CD4-positive, CD25-positive, alpha-beta regulatory T cell (primary cell): ENCODE data around the gene MYO1E. TPM values are rescaled to one million over a fixed set of nuclear protein-coding genes. Genes with fewer than 3 reads are reported as not detected.

Experiments
- ATAC-seq, 2 donors: fragments of 150-1000 bp; cut with Tn5 transposase; one replicate each; pipeline ENCODE4 v1.10.0; 2021; ENCODE audit warnings: low read depth in 2 of 2, moderate number of reproducible peaks in 2 of 2, moderate library complexity in 1 of 2
- DNase-seq, 3 donors: peaks; one replicate each; pipeline versions ENCODE4 v3.0.0 to v3.0.0-alpha.2; 2012 to 2022; ENCODE audit warnings: mixed read lengths in 1 of 3
- H3K27ac ChIP-seq: one replicate; pipeline ENCODE4 v1.7.0; 2013; ENCODE audit warnings: mild to moderate bottlenecking, low read length; ENCODE audit not compliant: insufficient read depth, poor library complexity, severe bottlenecking
- H3K27me3 ChIP-seq: one replicate; pipeline ENCODE4 v1.7.0; 2013; ENCODE audit warnings: low read length; ENCODE audit not compliant: control insufficient read depth, insufficient read depth
- H3K36me3 ChIP-seq: one replicate; pipeline ENCODE4 v1.7.0; 2013; ENCODE audit warnings: mild to moderate bottlenecking, low read length, moderate library complexity; ENCODE audit not compliant: control insufficient read depth, insufficient read depth
- H3K4me1 ChIP-seq: 2 replicates; pipeline ENCODE4 v1.7.0; 2013; ENCODE audit warnings: mild to moderate bottlenecking, low read length; ENCODE audit not compliant: insufficient read depth, control insufficient read depth, poor library complexity, severe bottlenecking
- H3K4me3 ChIP-seq: one replicate; pipeline ENCODE4 v1.7.0; 2013; ENCODE audit warnings: low read depth, mild to moderate bottlenecking, low read length, moderate library complexity
- H3K9me3 ChIP-seq, 2 experiments: 1 replicate in 1 of 2; 2 replicates in 1 of 2; pipeline ENCODE4 v1.7.0; 2013; ENCODE audit warnings: low read length in 2 of 2, mild to moderate bottlenecking in 1 of 2, moderate library complexity in 1 of 2; ENCODE audit not compliant: control insufficient read depth in 2 of 2
- H3K27ac Mint-ChIP-seq, 3 donors: one replicate each; pipeline ENCODE4 v1.8.0; 2020 to 2022; ENCODE audit warnings: mild to moderate bottlenecking in 3 of 3, mixed read lengths in 3 of 3, moderate library complexity in 2 of 3
- H3K27me3 Mint-ChIP-seq: one replicate; pipeline ENCODE4 v1.8.0; 2022; ENCODE audit warnings: mild to moderate bottlenecking, mixed read lengths
- H3K36me3 Mint-ChIP-seq: one replicate; pipeline ENCODE4 v1.8.0; 2020; ENCODE audit warnings: mixed read lengths
- H3K4me1 Mint-ChIP-seq, 4 donors: one replicate each; pipeline ENCODE4 v1.8.0; 2020 to 2022; ENCODE audit warnings: mixed read lengths in 4 of 4, mild to moderate bottlenecking in 1 of 4
- H3K4me3 Mint-ChIP-seq, 4 donors: one replicate each; pipeline ENCODE4 v1.8.0; 2020 to 2022; ENCODE audit warnings: mild to moderate bottlenecking in 4 of 4, mixed read lengths in 4 of 4, moderate library complexity in 3 of 4
- H3K9me3 Mint-ChIP-seq, 7 donors: one replicate each; pipeline ENCODE4 v1.8.0; 2020 to 2022; ENCODE audit warnings: mixed read lengths in 7 of 7, mild to moderate bottlenecking in 3 of 7, moderate library complexity in 2 of 7
- polyA plus RNA-seq, 4 donors: library from polyadenylated mRNA; unstranded; fragments of 300-500 nt; fragmentation: Illumina TruSeq; gene quantifications; one replicate each; pipeline ENCODE4 v1.2.3, GENCODE V29; 2021
- total RNA-seq: library from RNA; stranded (reverse); gene quantifications from one replicate; pipeline ENCODE4 v1.2.3, GENCODE V29; 2022

MYO1E gene
- total and polyA plus RNA-seq, 5 donors from 2014 or later: 0.14 to 1.6 (median 0.75) TPM

DNA sequence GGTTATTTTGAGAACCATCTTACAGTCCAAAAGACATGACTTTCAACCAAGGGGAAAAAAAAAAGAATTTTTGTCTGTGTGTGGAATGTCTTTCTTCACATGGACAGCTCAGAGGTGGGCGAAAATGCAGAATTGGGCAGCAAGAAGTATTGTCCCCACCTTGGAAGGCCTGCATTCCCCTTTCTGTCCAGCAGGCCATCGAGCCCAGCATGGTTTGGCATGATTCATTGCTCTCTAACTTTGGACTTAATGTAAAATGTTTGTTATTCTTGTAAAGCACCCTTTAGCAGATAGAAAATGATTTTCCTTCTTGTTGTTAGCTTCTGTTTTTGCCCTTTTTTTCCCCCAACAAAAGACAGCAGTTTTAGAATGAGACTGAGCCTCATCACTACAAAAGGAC is 12.4 kb downstream of the MYO1E start:
- Mint-ChIP-seq H3K27me3 (peaks cover 28% of the 10 kb centered on the region), H3K4me3 (no peak overlapping the region), H3K9me3 (peaks cover 0 to 3% (median 0%) of the 10 kb centered on the region in 7 donors), H3K4me1 (peaks cover 0 to 2% (median 0%) of the 10 kb centered on the region in 4 donors), H3K27ac (no peak overlapping the region), H3K36me3 (no peaks in the 10 kb centered on the region)
- no peak for ATAC-seq
- peaks cover 7% of the 10 kb centered on the region for H3K27me3 ChIP-seq
- no peak for DNase-seq
- no peaks in the 10 kb centered on the region for H3K4me1 ChIP-seq
- H3K27ac ChIP-seq: no peak overlapping the region
- no peaks in the 10 kb centered on the region for H3K36me3 ChIP-seq
- H3K9me3 ChIP-seq: no peaks in the 10 kb centered on the region
- no peak overlapping the region for H3K4me3 ChIP-seq

DNA sequence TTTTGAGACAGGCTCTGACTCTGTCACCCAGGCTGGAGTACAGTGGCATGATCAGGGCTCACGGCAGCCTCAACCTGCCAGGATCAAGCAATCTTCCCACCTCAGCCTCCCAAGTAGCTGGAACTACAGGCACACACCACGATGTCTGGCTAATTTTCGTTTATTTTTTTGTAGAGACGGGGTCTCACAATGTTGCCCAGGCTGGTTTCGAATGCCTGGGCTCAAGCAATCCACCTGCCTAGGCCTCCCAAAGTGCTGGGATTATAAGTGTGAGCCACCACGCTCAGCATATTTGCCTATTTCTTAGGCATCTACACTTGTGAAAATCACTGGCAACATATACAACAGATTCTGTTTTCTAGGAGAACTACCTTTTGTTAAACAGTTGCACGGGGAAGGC is 16.9 kb downstream of the MYO1E start:
- no peak overlapping the region for H3K4me3 ChIP-seq
- no peak overlapping the region for H3K27ac ChIP-seq
- peaks cover 0 to 3% (median 0%) of the 10 kb centered on the region in 7 donors for H3K9me3 Mint-ChIP-seq
- H3K4me1 Mint-ChIP-seq: peaks cover 6 to 26% (median 6%) of the 10 kb centered on the region in 4 donors
- H3K27ac Mint-ChIP-seq: peak overlapping the region in 1 of 3 donors; percentile 33
- no peaks in the 10 kb centered on the region for H3K9me3 ChIP-seq
- peaks cover 2% of the 10 kb centered on the region for H3K27me3 ChIP-seq
- no peak overlapping the region for H3K4me3 Mint-ChIP-seq
- peaks cover 40% of the 10 kb centered on the region for H3K27me3 Mint-ChIP-seq
- H3K36me3 Mint-ChIP-seq: no peaks in the 10 kb centered on the region
- no peak for ATAC-seq
- H3K36me3 ChIP-seq: no peaks in the 10 kb centered on the region
- peaks cover 5% of the 10 kb centered on the region for H3K4me1 ChIP-seq
- no peak for DNase-seq

DNA sequence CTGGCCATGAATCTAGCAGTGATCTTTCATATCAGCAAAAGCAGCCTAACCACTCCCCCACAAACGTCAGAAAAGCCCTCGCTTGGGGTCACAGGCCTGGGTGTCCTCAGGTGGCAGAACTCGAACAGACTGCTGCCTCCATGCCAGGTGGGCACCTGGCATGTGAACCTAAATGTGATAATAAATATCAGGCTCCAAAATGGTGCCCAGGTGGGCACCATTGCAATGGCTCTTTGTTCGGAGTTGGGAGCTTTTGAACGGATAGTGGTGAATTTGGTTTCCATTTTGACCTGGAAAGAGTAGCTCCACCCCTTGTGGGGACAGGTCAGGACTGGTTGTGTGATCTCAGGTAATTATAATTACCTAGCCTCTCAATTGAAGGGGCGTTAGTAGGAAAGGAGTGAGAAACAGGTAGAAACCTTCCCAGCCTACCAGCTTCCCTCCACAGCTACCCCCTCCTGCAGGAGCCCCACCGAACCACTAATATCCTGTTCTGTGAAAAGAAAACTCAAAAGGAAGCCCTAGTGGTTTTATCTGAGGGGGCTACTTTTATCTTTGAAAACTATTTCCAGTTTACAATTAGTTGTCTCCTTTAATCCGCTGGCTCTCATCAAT is 18.1 kb downstream of the MYO1E start:
- no peak overlapping the region for H3K4me3 ChIP-seq
- DNase-seq: peak in 1 of 3 donors; percentile 27
- Mint-ChIP-seq H3K27me3 (peaks cover 41% of the 10 kb centered on the region), H3K4me1 (peaks cover 6 to 26% (median 9%) of the 10 kb centered on the region in 4 donors), H3K36me3 (no peaks in the 10 kb centered on the region), H3K9me3 (peaks cover 0 to 3% (median 0%) of the 10 kb centered on the region in 7 donors), H3K27ac (no peak overlapping the region), H3K4me3 (no peak overlapping the region)
- H3K27ac ChIP-seq: no peak overlapping the region
- no peaks in the 10 kb centered on the region for H3K27me3 ChIP-seq
- no peaks in the 10 kb centered on the region for H3K9me3 ChIP-seq
- H3K36me3 ChIP-seq: no peaks in the 10 kb centered on the region
- no peak for ATAC-seq
- H3K4me1 ChIP-seq: peaks cover 5% of the 10 kb centered on the region

DNA sequence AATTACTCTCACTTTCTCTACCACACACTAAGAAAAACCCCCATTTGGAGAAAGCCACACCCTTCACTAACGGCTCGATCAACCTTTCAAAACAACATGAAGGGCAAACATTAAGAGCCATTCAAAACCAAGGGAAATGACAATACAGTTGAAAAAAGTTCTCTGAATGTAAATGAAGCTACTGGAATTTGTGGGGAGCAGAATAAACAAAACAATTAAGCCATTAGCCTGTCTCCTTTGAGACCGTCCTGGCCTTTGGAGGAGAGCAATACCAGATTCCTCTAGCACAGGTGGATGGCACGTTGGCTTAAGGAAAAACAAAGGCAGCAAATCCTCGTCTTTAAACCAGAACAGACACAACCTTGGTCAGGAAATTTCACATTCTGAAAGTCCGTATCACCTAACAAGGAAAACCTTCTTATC is 18.7 kb downstream of the MYO1E start:
- H3K4me3 Mint-ChIP-seq: no peak overlapping the region
- ATAC-seq: peak in 1 of 2 donors; percentile 63
- H3K4me3 ChIP-seq: peak overlapping the region; percentile 13

DNA sequence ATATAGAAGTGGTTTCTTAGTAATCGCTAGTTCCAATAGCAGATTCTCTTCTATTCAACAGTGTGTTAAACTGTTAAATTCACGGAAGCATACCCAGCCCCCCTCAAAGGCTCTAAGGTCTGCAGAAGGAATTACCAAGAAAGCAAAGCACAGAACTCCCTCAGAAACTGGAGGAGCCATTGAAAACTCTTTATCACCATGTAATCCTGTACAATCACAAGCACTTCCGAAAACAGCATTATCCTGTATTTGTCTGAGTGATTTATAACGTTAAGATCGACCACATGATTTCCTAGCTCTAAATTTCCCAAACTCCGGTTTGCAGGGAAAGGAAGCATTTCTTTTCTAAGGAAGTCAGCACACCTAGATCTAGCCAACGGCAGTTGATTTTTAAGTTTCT is 20.0 kb downstream of the MYO1E start:
- peaks cover 6 to 26% (median 9%) of the 10 kb centered on the region in 4 donors for H3K4me1 Mint-ChIP-seq
- H3K9me3 Mint-ChIP-seq: peaks cover 0 to 2% (median 0%) of the 10 kb centered on the region in 7 donors
- H3K4me3 Mint-ChIP-seq: no peak overlapping the region
- Histone ChIP-seq H3K27ac (no peak overlapping the region), H3K27me3 (no peaks in the 10 kb centered on the region), H3K9me3 (no peaks in the 10 kb centered on the region), H3K36me3 (no peaks in the 10 kb centered on the region), H3K4me1 (peaks cover 5% of the 10 kb centered on the region), H3K4me3 (no peak overlapping the region)
- H3K27me3 Mint-ChIP-seq: peaks cover 39% of the 10 kb centered on the region
- no peak for DNase-seq
- no peaks in the 10 kb centered on the region for H3K36me3 Mint-ChIP-seq
- no peak overlapping the region for H3K27ac Mint-ChIP-seq
- no peak for ATAC-seq

More for the DNA sequence above, 18.7 kb downstream of the MYO1E start:
- Mint-ChIP-seq H3K9me3 (peaks cover 0 to 3% (median 0%) of the 10 kb centered on the region in 7 donors), H3K27ac (no peak overlapping the region), H3K36me3 (no peaks in the 10 kb centered on the region), H3K4me1 (peaks cover 6 to 26% (median 9%) of the 10 kb centered on the region in 4 donors), H3K27me3 (peaks cover 40% of the 10 kb centered on the region)
- no peaks in the 10 kb centered on the region for H3K36me3 ChIP-seq
- peaks cover 5% of the 10 kb centered on the region for H3K4me1 ChIP-seq
- H3K9me3 ChIP-seq: no peaks in the 10 kb centered on the region
- peak in 1 of 3 donors; percentile 74 for DNase-seq
- no peaks in the 10 kb centered on the region for H3K27me3 ChIP-seq
- no peak overlapping the region for H3K27ac ChIP-seq

DNA sequence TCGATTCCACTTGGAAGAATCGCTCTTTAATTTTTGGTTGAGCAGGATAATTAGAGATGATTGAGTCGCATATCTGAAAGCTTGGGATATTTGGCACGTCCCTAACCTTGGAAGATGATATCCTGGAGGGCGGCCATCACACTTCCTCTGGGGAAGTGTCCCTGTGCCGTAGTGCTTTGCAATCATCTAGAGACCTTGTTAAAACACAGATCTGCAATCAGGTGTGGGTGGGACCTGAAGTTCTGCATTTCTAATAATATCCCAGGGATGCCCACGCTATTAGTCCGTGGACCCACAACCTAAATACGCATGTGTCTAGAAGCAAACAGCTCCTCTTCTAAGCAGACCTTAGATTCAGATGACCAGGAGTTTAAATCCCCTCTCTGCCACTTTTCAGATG is 20.5 kb downstream of the MYO1E start:
- Histone ChIP-seq H3K27ac (no peak overlapping the region), H3K4me1 (peaks cover 5% of the 10 kb centered on the region), H3K4me3 (no peak overlapping the region), H3K36me3 (no peaks in the 10 kb centered on the region), H3K27me3 (no peaks in the 10 kb centered on the region), H3K9me3 (no peaks in the 10 kb centered on the region)
- Mint-ChIP-seq H3K4me3 (no peak overlapping the region), H3K36me3 (no peaks in the 10 kb centered on the region), H3K27ac (no peak overlapping the region), H3K9me3 (peaks cover 0 to 2% (median 0%) of the 10 kb centered on the region in 7 donors), H3K27me3 (peaks cover 34% of the 10 kb centered on the region), H3K4me1 (peaks cover 6 to 26% (median 9%) of the 10 kb centered on the region in 4 donors)
- DNase-seq (no peak), ATAC-seq (no peak)

DNA sequence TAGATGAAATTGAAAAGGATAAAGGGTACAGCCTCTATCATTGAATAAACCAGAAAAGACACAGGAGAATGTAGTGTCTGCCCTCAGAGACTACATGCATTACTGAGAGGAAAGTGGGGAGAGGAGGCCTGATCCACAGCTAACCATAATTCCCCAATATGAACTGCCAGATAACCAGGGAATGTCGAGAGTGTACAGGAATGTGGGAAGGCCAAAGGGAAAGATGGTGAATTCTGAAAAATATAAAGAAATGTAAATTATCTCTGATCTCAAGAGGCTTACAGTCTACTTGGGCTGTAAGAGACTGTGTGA is 22.3 kb downstream of the MYO1E start:
- H3K36me3 Mint-ChIP-seq: no peaks in the 10 kb centered on the region
- no peak overlapping the region for H3K4me3 Mint-ChIP-seq
- ATAC-seq (no peak), DNase-seq (no peak)
- H3K27ac Mint-ChIP-seq: peak overlapping the region in 1 of 3 donors; percentile 82
- Histone ChIP-seq H3K27me3 (no peaks in the 10 kb centered on the region), H3K27ac (no peak overlapping the region), H3K36me3 (no peaks in the 10 kb centered on the region), H3K4me3 (no peak overlapping the region), H3K9me3 (no peaks in the 10 kb centered on the region), H3K4me1 (peaks cover 5% of the 10 kb centered on the region)
- H3K27me3 Mint-ChIP-seq: peaks cover 27% of the 10 kb centered on the region
- H3K9me3 Mint-ChIP-seq: peaks cover 0 to 2% (median 0%) of the 10 kb centered on the region in 7 donors
- peaks cover 6 to 24% (median 9%) of the 10 kb centered on the region in 4 donors for H3K4me1 Mint-ChIP-seq
